Peyer's patch (tissue), 4 donors: ENCODE measurements around the gene LUZP2.

Source experiments
- POLR2A ChIP-seq, 2 donors: fragments of 450-650 bp; IDR thresholded peaks; one replicate each; pipeline ENCODE4 v1.5.1; 2017; ENCODE audit warnings: antibody characterized with exemption in 2 of 2, mild to moderate bottlenecking in 2 of 2, moderate library complexity in 2 of 2
- TF ChIP-seq, protein P1 (sequence below), 6 experiments: fragments of 450-650 bp in 4 of 6; fragments of 200-600 bp in 2 of 6; sonication (generic) in 1 of 6; IDR thresholded peaks; one replicate each; pipeline ENCODE4 v1.5.1; 2017 to 2019; ENCODE audit warnings: antibody characterized with exemption in 6 of 6, mild to moderate bottlenecking in 3 of 6, moderate library complexity in 1 of 6

DNA sequence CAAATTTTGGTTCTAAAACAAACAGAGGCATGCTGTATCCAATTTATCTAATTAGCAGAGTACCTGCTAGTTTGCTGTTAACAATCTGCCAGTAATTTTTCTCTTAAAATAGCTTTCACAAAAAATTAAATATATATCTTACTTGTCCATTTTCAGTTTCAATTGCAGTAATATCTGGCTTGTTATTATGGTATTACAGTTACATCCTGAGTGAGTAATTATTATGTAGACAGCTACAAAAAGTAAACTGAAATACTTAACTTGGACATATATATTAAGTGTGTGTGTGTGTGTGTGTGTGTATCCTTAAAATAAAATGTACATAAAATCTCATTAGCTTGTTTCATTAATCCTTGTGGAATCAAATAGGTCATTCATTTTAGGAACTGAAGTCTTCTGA, 148.7 kb downstream of the LUZP2 start:
- TF ChIP-seq, protein P1, sequence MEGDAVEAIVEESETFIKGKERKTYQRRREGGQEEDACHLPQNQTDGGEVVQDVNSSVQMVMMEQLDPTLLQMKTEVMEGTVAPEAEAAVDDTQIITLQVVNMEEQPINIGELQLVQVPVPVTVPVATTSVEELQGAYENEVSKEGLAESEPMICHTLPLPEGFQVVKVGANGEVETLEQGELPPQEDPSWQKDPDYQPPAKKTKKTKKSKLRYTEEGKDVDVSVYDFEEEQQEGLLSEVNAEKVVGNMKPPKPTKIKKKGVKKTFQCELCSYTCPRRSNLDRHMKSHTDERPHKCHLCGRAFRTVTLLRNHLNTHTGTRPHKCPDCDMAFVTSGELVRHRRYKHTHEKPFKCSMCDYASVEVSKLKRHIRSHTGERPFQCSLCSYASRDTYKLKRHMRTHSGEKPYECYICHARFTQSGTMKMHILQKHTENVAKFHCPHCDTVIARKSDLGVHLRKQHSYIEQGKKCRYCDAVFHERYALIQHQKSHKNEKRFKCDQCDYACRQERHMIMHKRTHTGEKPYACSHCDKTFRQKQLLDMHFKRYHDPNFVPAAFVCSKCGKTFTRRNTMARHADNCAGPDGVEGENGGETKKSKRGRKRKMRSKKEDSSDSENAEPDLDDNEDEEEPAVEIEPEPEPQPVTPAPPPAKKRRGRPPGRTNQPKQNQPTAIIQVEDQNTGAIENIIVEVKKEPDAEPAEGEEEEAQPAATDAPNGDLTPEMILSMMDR (IDR thresholded peaks at IDR 0.05), result no peak
- no peak for TF ChIP-seq POLR2A (IDR thresholded peaks at IDR 0.05)
